Activated CD8-positive, alpha-beta T cell treated with anti-CD3 and anti-CD28 coated beads for 36 hours (primary cell): ENCODE data around the gene UGT1A3. TPM values are rescaled to one million over a fixed set of nuclear protein-coding genes. Genes with fewer than 3 reads are reported as not detected.
"Not testable (repeated sequence)": the region's sequence is repeated elsewhere in the genome, so short reads cannot be mapped to it uniquely, and the experiment has no call there.

Source experiments
- ATAC-seq: fragments of 200-7000 bp; cut with Tn5 transposase; one replicate; pipeline ENCODE4 v1.10.0; 2021; ENCODE audit warnings: mild to moderate bottlenecking, moderate library complexity
- CTCF ChIA-PET: fragments of 350-600 bp; sonication (Branson Sonifier 250); formaldehyde crosslinking; loops from one replicate; lab custom pipeline; 2021; ENCODE audit warnings: antibody characterized with exemption; lab: Charles Lee
- POLR2A ChIA-PET: fragments of 350-600 bp; sonication (Branson Sonifier 250); formaldehyde crosslinking; loops from one replicate; lab custom pipeline; 2021; ENCODE audit warnings: antibody characterized with exemption; lab: Charles Lee
- DNase-seq: peaks from one replicate; pipeline ENCODE4 v3.0.0-alpha.2; 2020
- H3K27ac Mint-ChIP-seq: one replicate; pipeline ENCODE4 v1.8.0; 2021; ENCODE audit warnings: mild to moderate bottlenecking, mixed read lengths
- H3K27me3 Mint-ChIP-seq: one replicate; pipeline ENCODE4 v1.8.0; 2021; ENCODE audit warnings: mixed read lengths
- H3K36me3 Mint-ChIP-seq: one replicate; pipeline ENCODE4 v1.8.0; 2021; ENCODE audit warnings: low read depth, mixed read lengths
- H3K4me1 Mint-ChIP-seq: one replicate; pipeline ENCODE4 v1.8.0; 2021; ENCODE audit warnings: low read depth, mixed read lengths
- H3K4me3 Mint-ChIP-seq: one replicate; pipeline ENCODE4 v1.8.0; 2021; ENCODE audit warnings: mild to moderate bottlenecking, moderate library complexity, mixed read lengths
- H3K9me3 Mint-ChIP-seq: one replicate; pipeline ENCODE4 v1.8.0; 2021; ENCODE audit warnings: mixed read lengths
- CTCF ChIP-seq: fragments of 200-600 bp; IDR thresholded peaks from one replicate; pipeline ENCODE4 v1.8.0; 2022; ENCODE audit warnings: antibody characterized with exemption, mild to moderate bottlenecking
- intact Hi-C: fragments of 100-400 bp; cut with micrococcal nuclease; formaldehyde crosslinking; loops from one replicate; pipeline ENCODE4 v1.10.0; 2022
- total RNA-seq, 2 experiments: library from RNA; stranded (reverse); gene quantifications; one replicate each; pipeline ENCODE4 v1.2.3, GENCODE V29; 2021

The UGT1A3 gene
- total RNA-seq, 2 experiments from 2014 or later, result not detected

- Mint-ChIP-seq H3K4me1 (no peaks in the 10 kb centered on the region), H3K27ac (no peak overlapping the region), H3K4me3 (no peak overlapping the region), H3K27me3 (peaks cover 8% of the 10 kb centered on the region), H3K36me3 (no peaks in the 10 kb centered on the region), H3K9me3 (no peaks in the 10 kb centered on the region)
- ATAC-seq (no peak), DNase-seq (no peak)
- TF ChIP-seq CTCF, result no peak
- intact Hi-C loops, result no loop called here
- ChIA-PET POLR2A (no interaction called here), CTCF (no interaction called here)
Observed at GRCh38 chr2:233699424-233700027, 29.3 kb upstream of the UGT1A3 start.

- Mint-ChIP-seq H3K4me1 (no peaks in the 10 kb centered on the region), H3K9me3 (no peaks in the 10 kb centered on the region), H3K27ac (no peak overlapping the region), H3K27me3 (peaks cover 8% of the 10 kb centered on the region), H3K36me3 (no peaks in the 10 kb centered on the region), H3K4me3 (no peak overlapping the region)
- no peak for TF ChIP-seq CTCF
- POLR2A ChIA-PET, result no interaction called here
- ATAC-seq, result no peak
- CTCF ChIA-PET, result no interaction called here
- intact Hi-C loops, result no loop called here
- DNase-seq, result no peak
Observed at GRCh38 chr2:233700028-233700635, 28.7 kb upstream of the UGT1A3 start.

- intact Hi-C loops, CTCF ChIA-PET, H3K4me1 Mint-ChIP-seq, H3K27me3 Mint-ChIP-seq, H3K4me3 Mint-ChIP-seq, H3K9me3 Mint-ChIP-seq, POLR2A ChIA-PET, H3K36me3 Mint-ChIP-seq, ATAC-seq, H3K27ac Mint-ChIP-seq, DNase-seq: not testable (repeated sequence)
Observed at GRCh38 chr2:233700842-233701241, 28.0 kb upstream of the UGT1A3 start.

- TF ChIP-seq CTCF, result no peak
- H3K4me1 Mint-ChIP-seq, result no peaks in the 10 kb centered on the region
- DNase-seq (no peak), ATAC-seq (no peak)
- ChIA-PET POLR2A (no interaction called here), CTCF (no interaction called here)
- H3K27me3 Mint-ChIP-seq, result peaks cover 4% of the 10 kb centered on the region
- no peaks in the 10 kb centered on the region for H3K9me3 Mint-ChIP-seq
- intact Hi-C loops, result no loop called here
- H3K4me3 Mint-ChIP-seq, result no peak overlapping the region
- no peak overlapping the region for H3K27ac Mint-ChIP-seq
- no peaks in the 10 kb centered on the region for H3K36me3 Mint-ChIP-seq
Observed at GRCh38 chr2:233702238-233702637, 26.6 kb upstream of the UGT1A3 start.

GRCh38 chr2:233705911-233706506, 22.8 kb upstream of the UGT1A3 start:
- no peak for ATAC-seq
- intact Hi-C loops, result no loop called here
- ChIA-PET POLR2A (no interaction called here), CTCF (no interaction called here)
- H3K27ac Mint-ChIP-seq, result no peak overlapping the region
- no peaks in the 10 kb centered on the region for H3K4me1 Mint-ChIP-seq
- H3K27me3 Mint-ChIP-seq, result peaks cover 5% of the 10 kb centered on the region
- TF ChIP-seq CTCF, result no peak
- no peak overlapping the region for H3K4me3 Mint-ChIP-seq
- DNase-seq, result no peak
- no peaks in the 10 kb centered on the region for H3K9me3 Mint-ChIP-seq
- no peaks in the 10 kb centered on the region for H3K36me3 Mint-ChIP-seq
